ENCODE measurements around the gene EYS.

Gene EYS

GRCh38 chr6:64146876-64147275 lies 1560.2 kb downstream of the EYS start:
- Histone ChIP-seq H4K91ac (ENCODE audit: low read length) (no peak overlapping the region), H2BK120ac (ENCODE audit: low read depth, low read length) (no peak overlapping the region), H3K4me3 (ENCODE audit: insufficient read depth in 1 of 2, low read depth in 1 of 2, low read length in 2 of 2) (no peak overlapping the region), H3K4me1 (ENCODE audit: control insufficient read depth, insufficient read depth, low read depth, low read length) (no peaks in the 10 kb centered on the region), H3K23ac (ENCODE audit: low read length in 2 of 2) (no peak overlapping the region), H3K4me2 (ENCODE audit: low read length, poor library complexity, severe bottlenecking) (no peak overlapping the region), H2BK5ac (ENCODE audit: low read depth, low read length, poor library complexity, severe bottlenecking) (no peak overlapping the region), H2AK5ac (ENCODE audit: low read length, severe bottlenecking) (no peak overlapping the region), H3K18ac (ENCODE audit: low read depth in 1 of 2, low read length in 2 of 2) (no peak overlapping the region), H3K9ac (ENCODE audit: low read length) (no peak overlapping the region), H3K36me3 (ENCODE audit: control insufficient read depth in 1 of 2, insufficient read depth in 2 of 2, low read depth in 1 of 2, low read length in 2 of 2) (no peaks in the 10 kb centered on the region), H2AFZ (ENCODE audit: low read depth, low read length) (no peak overlapping the region), H3K79me1 (replicated peaks; ENCODE audit: low read length, poor library complexity, severe bottlenecking) (no peaks in the 10 kb centered on the region), H3K9me3 (ENCODE audit: control insufficient read depth, low read length) (no peaks in the 10 kb centered on the region), H3K27ac (ENCODE audit: low read length, poor library complexity, severe bottlenecking) (no peak overlapping the region), H3K14ac (ENCODE audit: low read length in 2 of 2) (no peak overlapping the region), H2BK15ac (ENCODE audit: low read depth, poor library complexity, severe bottlenecking) (no peak overlapping the region), H2BK12ac (ENCODE audit: low read length in 2 of 2) (no peak overlapping the region), H4K8ac (ENCODE audit: low read length) (no peak overlapping the region), H3K4ac (ENCODE audit: low read depth in 1 of 2, low read length in 2 of 2) (no peak overlapping the region), H3K27me3 (ENCODE audit: control insufficient read depth in 1 of 2, insufficient read depth in 1 of 2, low read length in 2 of 2) (peaks cover 0 to 2% of the 10 kb centered on the region in 2 experiments)
- WGBS: 70% methylated on average over 2 of the region's 2 CpGs
- peak; percentile 16 for DNase-seq

GRCh38 chr6:64146094-64146493 lies 1560.9 kb downstream of the EYS start:
- Histone ChIP-seq H3K79me1 (replicated peaks; ENCODE audit: low read length, poor library complexity, severe bottlenecking) (no peaks in the 10 kb centered on the region), H2BK15ac (ENCODE audit: low read depth, poor library complexity, severe bottlenecking) (no peak overlapping the region), H3K9ac (ENCODE audit: low read length) (no peak overlapping the region), H3K9me3 (ENCODE audit: control insufficient read depth, low read length) (no peaks in the 10 kb centered on the region), H3K27me3 (ENCODE audit: control insufficient read depth in 1 of 2, insufficient read depth in 1 of 2, low read length in 2 of 2) (peaks cover 0 to 2% of the 10 kb centered on the region in 2 experiments), H4K91ac (ENCODE audit: low read length) (no peak overlapping the region), H3K18ac (ENCODE audit: low read depth in 1 of 2, low read length in 2 of 2) (no peak overlapping the region), H4K8ac (ENCODE audit: low read length) (no peak overlapping the region), H2AFZ (ENCODE audit: low read depth, low read length) (no peak overlapping the region), H2AK5ac (ENCODE audit: low read length, severe bottlenecking) (no peak overlapping the region), H3K4me1 (ENCODE audit: control insufficient read depth, insufficient read depth, low read depth, low read length) (no peaks in the 10 kb centered on the region), H3K4me3 (ENCODE audit: insufficient read depth in 1 of 2, low read depth in 1 of 2, low read length in 2 of 2) (no peak overlapping the region), H3K4ac (ENCODE audit: low read depth in 1 of 2, low read length in 2 of 2) (no peak overlapping the region), H3K14ac (ENCODE audit: low read length in 2 of 2) (no peak overlapping the region), H2BK120ac (ENCODE audit: low read depth, low read length) (no peak overlapping the region), H2BK5ac (ENCODE audit: low read depth, low read length, poor library complexity, severe bottlenecking) (no peak overlapping the region), H3K36me3 (ENCODE audit: control insufficient read depth in 1 of 2, insufficient read depth in 2 of 2, low read depth in 1 of 2, low read length in 2 of 2) (no peaks in the 10 kb centered on the region), H3K23ac (ENCODE audit: low read length in 2 of 2) (no peak overlapping the region), H3K27ac (ENCODE audit: low read length, poor library complexity, severe bottlenecking) (no peak overlapping the region), H3K4me2 (ENCODE audit: low read length, poor library complexity, severe bottlenecking) (no peak overlapping the region), H2BK12ac (ENCODE audit: low read length in 2 of 2) (no peak overlapping the region)
- WGBS: no CpG with 5 or more reads among the region's 1 CpG
- no peak for DNase-seq

DNA sequence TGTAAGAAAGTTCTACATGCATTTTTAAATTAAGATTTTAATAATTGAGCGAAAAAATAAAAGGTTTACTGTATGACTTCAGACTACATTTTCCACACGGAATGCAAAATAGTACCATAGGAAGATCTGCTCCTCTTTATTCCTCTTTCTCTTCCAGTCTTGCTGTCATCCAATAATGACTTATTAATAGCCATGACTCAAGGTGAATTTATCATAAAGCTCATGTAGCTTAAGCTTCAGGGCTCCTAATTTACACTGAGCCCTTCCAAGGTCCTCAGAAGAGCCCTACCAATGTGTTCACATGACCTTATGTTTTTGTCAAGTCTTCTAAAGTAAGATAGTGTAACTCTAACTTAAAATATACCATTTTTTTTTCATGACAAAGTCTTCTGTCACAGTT lies 1561.4 kb downstream of the EYS start:
- Histone ChIP-seq H3K4me1 (ENCODE audit: control insufficient read depth, insufficient read depth, low read depth, low read length) (no peaks in the 10 kb centered on the region), H3K23ac (ENCODE audit: low read length in 2 of 2) (no peak overlapping the region), H3K4ac (ENCODE audit: low read depth in 1 of 2, low read length in 2 of 2) (no peak overlapping the region), H2AFZ (ENCODE audit: low read depth, low read length) (no peak overlapping the region), H3K9me3 (ENCODE audit: control insufficient read depth, low read length) (no peaks in the 10 kb centered on the region), H4K8ac (ENCODE audit: low read length) (no peak overlapping the region), H3K27me3 (ENCODE audit: control insufficient read depth in 1 of 2, insufficient read depth in 1 of 2, low read length in 2 of 2) (peaks cover 0 to 2% of the 10 kb centered on the region in 2 experiments), H2BK15ac (ENCODE audit: low read depth, poor library complexity, severe bottlenecking) (no peak overlapping the region), H3K14ac (ENCODE audit: low read length in 2 of 2) (no peak overlapping the region), H2AK5ac (ENCODE audit: low read length, severe bottlenecking) (no peak overlapping the region), H3K27ac (ENCODE audit: low read length, poor library complexity, severe bottlenecking) (no peak overlapping the region), H3K4me3 (ENCODE audit: insufficient read depth in 1 of 2, low read depth in 1 of 2, low read length in 2 of 2) (no peak overlapping the region), H3K36me3 (ENCODE audit: control insufficient read depth in 1 of 2, insufficient read depth in 2 of 2, low read depth in 1 of 2, low read length in 2 of 2) (no peaks in the 10 kb centered on the region), H3K4me2 (ENCODE audit: low read length, poor library complexity, severe bottlenecking) (no peak overlapping the region), H3K79me1 (replicated peaks; ENCODE audit: low read length, poor library complexity, severe bottlenecking) (no peaks in the 10 kb centered on the region), H4K91ac (ENCODE audit: low read length) (no peak overlapping the region), H2BK12ac (ENCODE audit: low read length in 2 of 2) (no peak overlapping the region), H2BK5ac (ENCODE audit: low read depth, low read length, poor library complexity, severe bottlenecking) (no peak overlapping the region), H3K9ac (ENCODE audit: low read length) (no peak overlapping the region), H2BK120ac (ENCODE audit: low read depth, low read length) (no peak overlapping the region), H3K18ac (ENCODE audit: low read depth in 1 of 2, low read length in 2 of 2) (no peak overlapping the region)
- no peak for DNase-seq
- WGBS: 68% methylated on average over 2 of the region's 2 CpGs

DNA sequence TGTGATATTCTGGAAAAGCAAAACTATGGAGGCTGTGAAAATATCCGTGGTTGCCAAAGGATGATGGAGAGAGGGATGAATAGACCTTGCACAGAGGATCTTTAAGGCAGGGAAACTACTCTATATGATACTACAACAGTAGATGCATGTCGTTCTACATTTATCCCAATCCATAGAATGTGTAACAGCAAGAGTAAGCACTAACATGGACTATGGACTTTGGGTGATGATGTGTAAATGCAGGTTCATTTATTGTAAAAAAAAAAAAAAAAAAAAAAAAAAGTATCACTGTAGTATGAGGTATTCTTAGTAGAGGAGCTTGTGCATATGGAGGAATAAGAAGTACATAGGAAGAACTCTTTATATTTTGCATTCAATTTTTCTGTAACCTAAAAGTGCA lies 1563.9 kb downstream of the EYS start:
- no peak overlapping the region for H2BK5ac ChIP-seq (ENCODE audit: low read depth, low read length, poor library complexity, severe bottlenecking)
- no peak overlapping the region for H3K4ac ChIP-seq (ENCODE audit: low read depth in 1 of 2, low read length in 2 of 2)
- no peak overlapping the region for H3K18ac ChIP-seq (ENCODE audit: low read depth in 1 of 2, low read length in 2 of 2)
- H3K23ac ChIP-seq (ENCODE audit: low read length in 2 of 2): no peak overlapping the region
- no peak overlapping the region for H2AK5ac ChIP-seq (ENCODE audit: low read length, severe bottlenecking)
- H2BK12ac ChIP-seq (ENCODE audit: low read length in 2 of 2): no peak overlapping the region
- no peak overlapping the region for H2BK120ac ChIP-seq (ENCODE audit: low read depth, low read length)
- H3K27me3 ChIP-seq (ENCODE audit: control insufficient read depth in 1 of 2, insufficient read depth in 1 of 2, low read length in 2 of 2): peaks cover 0 to 2% of the 10 kb centered on the region in 2 experiments
- H2AFZ ChIP-seq (ENCODE audit: low read depth, low read length): no peak overlapping the region
- no peaks in the 10 kb centered on the region for H3K79me1 ChIP-seq (replicated peaks; ENCODE audit: low read length, poor library complexity, severe bottlenecking)
- H3K4me2 ChIP-seq (ENCODE audit: low read length, poor library complexity, severe bottlenecking): no peak overlapping the region
- 50% methylated on average over 1 of the region's 2 CpGs for WGBS
- no peaks in the 10 kb centered on the region for H3K36me3 ChIP-seq (ENCODE audit: control insufficient read depth in 1 of 2, insufficient read depth in 2 of 2, low read depth in 1 of 2, low read length in 2 of 2)
- no peaks in the 10 kb centered on the region for H3K9me3 ChIP-seq (ENCODE audit: control insufficient read depth, low read length)
- H2BK15ac ChIP-seq (ENCODE audit: low read depth, poor library complexity, severe bottlenecking): no peak overlapping the region
- no peak overlapping the region for H3K27ac ChIP-seq (ENCODE audit: low read length, poor library complexity, severe bottlenecking)
- DNase-seq: no peak
- no peaks in the 10 kb centered on the region for H3K4me1 ChIP-seq (ENCODE audit: control insufficient read depth, insufficient read depth, low read depth, low read length)
- H4K91ac ChIP-seq (ENCODE audit: low read length): no peak overlapping the region
- H3K4me3 ChIP-seq (ENCODE audit: insufficient read depth in 1 of 2, low read depth in 1 of 2, low read length in 2 of 2): no peak overlapping the region
- H4K8ac ChIP-seq (ENCODE audit: low read length): no peak overlapping the region
- H3K9ac ChIP-seq (ENCODE audit: low read length): no peak overlapping the region
- H3K14ac ChIP-seq (ENCODE audit: low read length in 2 of 2): no peak overlapping the region

All from mesenchymal stem cell (in vitro differentiated cells and primary cell).